ENCODE results near the gene KIAA0040. TPM values are rescaled to one million over a fixed set of nuclear protein-coding genes. Genes with fewer than 3 reads are reported as not detected.
A peak's percentile ranks its signal among the peaks of the same experiment; 100 is the strongest.

The KIAA0040 gene
- total RNA-seq, 2 donors from 2014 or later, result 14.0 to 23.7 TPM

- no peak overlapping the region for H3K4me3 ChIP-seq
- H3K27ac ChIP-seq, result no peak overlapping the region
- no peak overlapping the region for H3K9ac ChIP-seq (ENCODE audit: low read depth in 2 of 2, low read length in 2 of 2)
- intact Hi-C loops (cut with DNase I), result no loop called here
- H3K27me3 ChIP-seq, result no peaks in the 10 kb centered on the region
- no peak for DNase-seq
- no peaks in the 10 kb centered on the region for H3K36me3 ChIP-seq
- no peaks in the 10 kb centered on the region for H3K4me1 ChIP-seq
- no peaks in the 10 kb centered on the region for H3K9me3 ChIP-seq
- TF ChIP-seq CTCF (IDR thresholded peaks at IDR 0.05), result no peak
Measured at GRCh38 chr1:175147569-175147968, 45.0 kb downstream of the KIAA0040 start.

GRCh38 chr1:175146529-175147213, 45.9 kb downstream of the KIAA0040 start:
- peak; percentile 76 for TF ChIP-seq CTCF (IDR thresholded peaks at IDR 0.05)
- Histone ChIP-seq H3K36me3 (no peaks in the 10 kb centered on the region), H3K4me3 (no peak overlapping the region), H3K9me3 (no peaks in the 10 kb centered on the region), H3K27ac (no peak overlapping the region), H3K4me1 (no peaks in the 10 kb centered on the region), H3K9ac (ENCODE audit: low read depth in 2 of 2, low read length in 2 of 2) (no peak overlapping the region), H3K27me3 (no peaks in the 10 kb centered on the region)
- DNase-seq, result peak; percentile 63
- intact Hi-C loops (cut with DNase I), result no loop called here

- DNase-seq, result no peak
- Histone ChIP-seq H3K27me3 (no peaks in the 10 kb centered on the region), H3K36me3 (no peaks in the 10 kb centered on the region), H3K4me3 (no peak overlapping the region), H3K9me3 (no peaks in the 10 kb centered on the region), H3K4me1 (no peaks in the 10 kb centered on the region), H3K9ac (ENCODE audit: low read depth in 2 of 2, low read length in 2 of 2) (no peak overlapping the region), H3K27ac (no peak overlapping the region)
- intact Hi-C loops (cut with DNase I), result no loop called here
- TF ChIP-seq CTCF (IDR thresholded peaks at IDR 0.05), result no peak
Measured at GRCh38 chr1:175145899-175146528, 46.6 kb downstream of the KIAA0040 start.

GRCh38 chr1:175138579-175138978, 54.0 kb downstream of the KIAA0040 start:
- no peak overlapping the region for H3K9ac ChIP-seq (ENCODE audit: low read depth in 2 of 2, low read length in 2 of 2)
- no peaks in the 10 kb centered on the region for H3K27me3 ChIP-seq
- TF ChIP-seq CTCF (IDR thresholded peaks at IDR 0.05), result no peak
- no peak overlapping the region for H3K4me3 ChIP-seq
- H3K36me3 ChIP-seq, result no peaks in the 10 kb centered on the region
- intact Hi-C loops (cut with DNase I), result no loop called here
- no peak for DNase-seq
- H3K9me3 ChIP-seq, result no peaks in the 10 kb centered on the region
- H3K4me1 ChIP-seq, result no peaks in the 10 kb centered on the region
- no peak overlapping the region for H3K27ac ChIP-seq

- no peak for DNase-seq
- Histone ChIP-seq H3K9me3 (no peaks in the 10 kb centered on the region), H3K4me3 (no peak overlapping the region), H3K9ac (ENCODE audit: low read depth in 2 of 2, low read length in 2 of 2) (no peak overlapping the region), H3K27me3 (no peaks in the 10 kb centered on the region), H3K4me1 (no peaks in the 10 kb centered on the region), H3K36me3 (no peaks in the 10 kb centered on the region), H3K27ac (no peak overlapping the region)
- no peak for TF ChIP-seq CTCF (IDR thresholded peaks at IDR 0.05)
- intact Hi-C loops (cut with DNase I), result no loop called here
Measured at GRCh38 chr1:175137369-175137768, 55.2 kb downstream of the KIAA0040 start.

All from colonic mucosa (tissue), 4 donors.